Progenitor cell of endocrine pancreas (in vitro differentiated cells): ENCODE measurements around the gene EBF3. TPM values are rescaled to one million over a fixed set of nuclear protein-coding genes. Genes with fewer than 3 reads are reported as not detected.

Experiments
- DNase-seq: peaks from one replicate; pipeline ENCODE4 v3.0.0; 2021; ENCODE audit warnings: low spot score; ENCODE audit not compliant: unreplicated experiment
- H3K27ac Mint-ChIP-seq: 2 replicates; pipeline ENCODE4 v1.8.0; 2021; ENCODE audit warnings: mild to moderate bottlenecking, moderate library complexity, mixed read lengths
- H3K27me3 Mint-ChIP-seq: 2 replicates; pipeline ENCODE4 v1.8.0; 2021; ENCODE audit warnings: mixed read lengths
- H3K36me3 Mint-ChIP-seq: 2 replicates; pipeline ENCODE4 v1.8.0; 2022; ENCODE audit warnings: mixed read lengths; ENCODE audit not compliant: insufficient read depth
- H3K4me1 Mint-ChIP-seq: 2 replicates; pipeline ENCODE4 v1.8.0; 2021; ENCODE audit warnings: low read depth, mixed read lengths
- H3K4me3 Mint-ChIP-seq: 2 replicates; pipeline ENCODE4 v1.8.0; 2021; ENCODE audit warnings: low read depth, mild to moderate bottlenecking, moderate library complexity, mixed read lengths
- H3K9me3 Mint-ChIP-seq: 2 replicates; pipeline ENCODE4 v1.8.0; 2021; ENCODE audit warnings: low read depth, mixed read lengths
- CTCF ChIP-seq: fragments of 200-600 bp; sonication (generic); IDR thresholded peaks from one replicate; pipeline ENCODE4 v1.5.0; 2021; ENCODE audit warnings: antibody characterized with exemption, mild to moderate bottlenecking; ENCODE audit not compliant: unreplicated experiment
- total RNA-seq: library from RNA; stranded (reverse); gene quantifications from 2 replicates; pipeline ENCODE4 v1.2.1, GENCODE V29; 2021

EBF3 gene
- total RNA-seq, 1 donor from 2014 or later = 0.19 TPM

GRCh38 chr10:129808092-129808983, 155.7 kb downstream of the EBF3 start:
- Mint-ChIP-seq H3K9me3 (peaks cover 19% of the 10 kb centered on the region), H3K27ac (no peak overlapping the region), H3K4me1 (no peaks in the 10 kb centered on the region), H3K36me3 (peaks cover 1% of the 10 kb centered on the region), H3K27me3 (peaks cover 77% of the 10 kb centered on the region), H3K4me3 (no peak overlapping the region)
- DNase-seq = no peak
- TF ChIP-seq CTCF = no peak

GRCh38 chr10:129807211-129807610, 156.9 kb downstream of the EBF3 start:
- no peak for TF ChIP-seq CTCF
- Mint-ChIP-seq H3K4me3 (no peak overlapping the region), H3K4me1 (no peaks in the 10 kb centered on the region)

GRCh38 chr10:129800796-129801340, 163.2 kb downstream of the EBF3 start:
- Mint-ChIP-seq H3K27me3 (peaks cover 60% of the 10 kb centered on the region), H3K9me3 (peaks cover 16% of the 10 kb centered on the region), H3K4me3 (no peak overlapping the region), H3K36me3 (peaks cover 4% of the 10 kb centered on the region), H3K4me1 (no peaks in the 10 kb centered on the region), H3K27ac (no peak overlapping the region)
- no peak for TF ChIP-seq CTCF
- DNase-seq = no peak

More at GRCh38 chr10:129807211-129807610, 156.9 kb downstream of the EBF3 start:
- no peak for DNase-seq
- peaks cover 73% of the 10 kb centered on the region for H3K27me3 Mint-ChIP-seq
- H3K27ac Mint-ChIP-seq = no peak overlapping the region
- peaks cover 2% of the 10 kb centered on the region for H3K36me3 Mint-ChIP-seq
- H3K9me3 Mint-ChIP-seq = peaks cover 23% of the 10 kb centered on the region

- TF ChIP-seq CTCF = no peak
- no peak overlapping the region for H3K27ac Mint-ChIP-seq
- peaks cover 2% of the 10 kb centered on the region for H3K36me3 Mint-ChIP-seq
- H3K27me3 Mint-ChIP-seq = peaks cover 64% of the 10 kb centered on the region
- H3K9me3 Mint-ChIP-seq = peaks cover 13% of the 10 kb centered on the region
- no peak overlapping the region for H3K4me3 Mint-ChIP-seq
- DNase-seq = no peak
- no peaks in the 10 kb centered on the region for H3K4me1 Mint-ChIP-seq
These were observed 164.1 kb downstream of the EBF3 start for GRCh38 chr10:129799942-129800341.

- peaks cover 4% of the 10 kb centered on the region for H3K9me3 Mint-ChIP-seq
- no peak for TF ChIP-seq CTCF
These were observed 167.2 kb downstream of the EBF3 start for GRCh38 chr10:129796710-129797420.

More at GRCh38 chr10:129796710-129797420, 167.2 kb downstream of the EBF3 start:
- peaks cover 3% of the 10 kb centered on the region for H3K36me3 Mint-ChIP-seq
- peaks cover 71% of the 10 kb centered on the region for H3K27me3 Mint-ChIP-seq
- H3K4me3 Mint-ChIP-seq = no peak overlapping the region
- H3K4me1 Mint-ChIP-seq = no peaks in the 10 kb centered on the region
- peak overlapping the region; percentile 59 for H3K27ac Mint-ChIP-seq
- DNase-seq = no peak
